Left ventricle myocardium superior (tissue), 1 donor: Measurements from ENCODE around the gene SPEF1. TPM values are rescaled to one million over a fixed set of nuclear protein-coding genes. Genes with fewer than 3 reads are reported as not detected.

Experiments
- ATAC-seq: fragments of 200-7000 bp; cut with Tn5 transposase; one replicate; pipeline ENCODE4 v1.9.1; 2020; ENCODE audit warnings: mild to moderate bottlenecking, moderate library complexity
- DNase-seq: peaks from one replicate; pipeline ENCODE4 v3.0.0-alpha.2; 2020
- intact Hi-C: fragments of 100-400 bp; cut with micrococcal nuclease; formaldehyde crosslinking; loops from one replicate; pipeline ENCODE4 v1.11.0; 2022
- total RNA-seq: library from RNA; stranded (reverse); fragmentation: NEBNext Ultra II Directional; extraction: Animal tissue kit (Norgen Biotek cat#: 25700); gene quantifications from one replicate; pipeline ENCODE4 v1.2.1, GENCODE V29; 2021
- donor health status: DM: no; HTN: yes; CAD: no; lungs with severe emphysema.

Gene SPEF1
- total RNA-seq, 1 donor from 2014 or later, result not detected

GRCh38 chr20:3740615-3741301 lies 40.5 kb downstream of the SPEF1 start:
- DNase-seq (no peak), ATAC-seq (no peak)
- intact Hi-C loops, result no loop called here

GRCh38 chr20:3739926-3740451 lies 41.3 kb downstream of the SPEF1 start:
- no peak for ATAC-seq
- DNase-seq, result no peak
- intact Hi-C loops, result no loop called here

DNA sequence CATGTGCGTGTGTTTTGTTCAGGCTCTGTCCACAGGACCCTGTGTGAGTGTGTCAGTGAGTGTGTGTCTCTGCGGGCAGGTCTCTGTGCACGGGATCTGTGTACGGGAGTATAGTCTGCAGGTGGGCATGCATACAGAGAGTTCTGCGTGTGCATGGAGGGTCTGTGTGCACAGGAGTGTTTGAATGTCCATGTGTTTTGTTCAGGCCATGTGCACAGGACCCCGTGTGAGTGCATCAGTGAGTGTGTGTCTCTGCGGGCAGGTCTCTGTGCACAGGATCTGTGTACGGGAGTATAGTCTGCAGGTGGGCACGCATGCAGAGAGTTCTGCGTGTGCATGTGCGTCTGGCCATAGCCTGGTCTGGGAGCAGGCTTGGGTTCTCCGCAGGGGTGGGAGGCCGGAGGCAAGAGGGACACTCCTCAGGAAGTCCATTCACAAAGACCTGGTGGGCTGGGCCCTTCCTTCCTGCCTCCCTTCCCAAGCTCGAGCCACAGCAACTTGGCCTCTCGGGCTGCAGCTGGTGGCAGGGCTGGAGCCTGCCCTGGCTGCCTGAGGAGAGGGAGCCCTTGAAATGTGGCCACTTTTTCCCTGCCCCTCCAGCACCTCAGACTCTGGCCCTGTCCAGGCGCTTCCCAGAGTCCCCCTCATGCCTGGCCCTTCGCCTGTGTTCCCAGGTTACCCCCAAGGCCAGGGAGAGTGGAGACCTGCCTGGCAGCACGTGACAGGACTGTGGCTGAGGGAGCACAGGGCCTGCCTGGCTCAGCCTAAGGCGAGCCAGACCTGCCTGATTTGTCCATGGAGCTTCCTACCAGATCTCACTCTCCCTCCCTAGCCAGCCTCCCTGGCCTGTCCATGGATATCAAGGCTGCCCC lies 42.0 kb downstream of the SPEF1 start:
- intact Hi-C loops, result no loop called here
- peak; percentile 73 for ATAC-seq
- no peak for DNase-seq

DNA sequence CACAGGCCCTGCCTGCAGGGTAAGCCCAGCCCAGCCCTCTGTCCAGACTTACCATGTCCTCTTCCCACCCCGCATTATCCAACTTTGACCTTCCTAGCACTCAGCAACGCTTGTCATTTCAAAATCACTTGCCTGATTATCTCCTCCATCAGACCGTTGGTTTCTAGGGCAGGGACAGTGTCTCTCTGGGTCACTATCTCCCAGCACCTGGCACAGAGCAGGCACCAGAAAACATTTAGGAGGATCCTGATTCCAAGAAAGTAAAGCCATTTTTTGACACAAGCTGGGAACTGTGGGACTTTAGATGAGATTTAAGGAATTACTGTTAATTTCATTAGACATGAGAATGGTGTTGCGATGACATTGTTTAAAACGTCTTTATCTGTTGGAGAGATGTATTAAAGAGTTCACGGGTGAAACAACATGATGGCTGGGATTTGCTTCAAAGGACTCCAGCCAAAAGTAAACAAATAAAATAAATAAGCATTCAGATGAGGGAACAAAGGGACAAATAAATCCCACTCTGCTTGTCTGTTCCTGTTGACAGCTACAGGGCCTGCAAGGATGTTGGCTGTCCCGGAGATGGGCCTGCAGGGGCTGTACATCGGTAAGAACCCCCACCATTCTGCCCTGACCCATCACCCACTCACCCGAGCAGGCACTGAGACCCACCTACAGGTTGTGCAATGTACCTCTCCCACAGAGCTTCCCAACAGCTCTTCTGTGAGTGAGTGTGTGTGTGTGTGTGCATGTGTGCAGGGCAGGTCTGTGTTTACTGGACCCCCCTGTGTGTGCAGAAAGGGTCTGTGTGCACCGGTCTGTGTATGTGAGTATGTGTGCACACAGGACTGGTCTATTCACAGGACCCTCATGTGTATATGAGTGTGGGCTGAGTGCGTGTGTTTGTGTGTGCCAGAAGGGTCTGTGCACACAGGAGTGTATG lies 42.9 kb downstream of the SPEF1 start:
- ATAC-seq (no peak), DNase-seq (peak; percentile 7)
- intact Hi-C loops, result no loop called here

DNA sequence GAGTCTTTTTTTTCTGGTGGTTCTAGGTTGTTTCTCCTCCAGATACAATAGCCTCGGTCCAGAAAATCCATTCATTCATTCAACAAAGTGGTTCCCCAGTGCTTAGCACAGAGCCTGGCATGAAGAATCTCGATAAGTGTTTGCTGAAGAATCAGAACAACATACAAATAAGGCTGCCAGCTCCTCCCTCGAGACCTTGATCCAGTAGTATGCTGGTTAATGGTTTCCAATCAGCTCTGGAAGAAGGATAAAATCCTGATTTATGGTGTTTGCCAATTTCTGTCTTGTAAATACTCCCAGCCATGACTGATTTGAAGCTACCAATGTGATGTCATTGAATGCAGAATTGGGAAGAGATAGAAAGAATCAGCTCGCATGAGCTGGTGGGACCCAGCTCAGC lies 45.5 kb downstream of the SPEF1 start:
- intact Hi-C loops, result no loop called here
- no peak for ATAC-seq
- DNase-seq, result no peak

GRCh38 chr20:3734111-3734843 lies 47.0 kb downstream of the SPEF1 start:
- intact Hi-C loops, result no loop called here
- ATAC-seq (peak; percentile 54), DNase-seq (peak; percentile 57)

- intact Hi-C loops, result no loop called here
- DNase-seq, result peak; percentile 28
Observed at GRCh38 chr20:3733119-3733995, 47.9 kb downstream of the SPEF1 start.

GRCh38 chr20:3732327-3733118 lies 48.7 kb downstream of the SPEF1 start, which contains the start of gene HSPA12B:
Gene HSPA12B, plus strand, starts transcription at chr20:3732685. Its CDS starts 5,990 bp downstream, at chr20:3738675.
- ATAC-seq (peak; percentile 44), DNase-seq (peak; percentile 50)
- intact Hi-C loops, result no loop called here

More at GRCh38 chr20:3733119-3733995, 47.9 kb downstream of the SPEF1 start:
- ATAC-seq, result peak; percentile 15

GRCh38 chr20:3731944-3732326 lies 49.3 kb downstream of the SPEF1 start:
- DNase-seq, result no peak
- no peak for ATAC-seq
- intact Hi-C loops, result no loop called here

GRCh38 chr20:3730803-3731672 lies 50.2 kb downstream of the SPEF1 start:
- no peak for ATAC-seq
- intact Hi-C loops, result no loop called here
- DNase-seq, result no peak

DNA sequence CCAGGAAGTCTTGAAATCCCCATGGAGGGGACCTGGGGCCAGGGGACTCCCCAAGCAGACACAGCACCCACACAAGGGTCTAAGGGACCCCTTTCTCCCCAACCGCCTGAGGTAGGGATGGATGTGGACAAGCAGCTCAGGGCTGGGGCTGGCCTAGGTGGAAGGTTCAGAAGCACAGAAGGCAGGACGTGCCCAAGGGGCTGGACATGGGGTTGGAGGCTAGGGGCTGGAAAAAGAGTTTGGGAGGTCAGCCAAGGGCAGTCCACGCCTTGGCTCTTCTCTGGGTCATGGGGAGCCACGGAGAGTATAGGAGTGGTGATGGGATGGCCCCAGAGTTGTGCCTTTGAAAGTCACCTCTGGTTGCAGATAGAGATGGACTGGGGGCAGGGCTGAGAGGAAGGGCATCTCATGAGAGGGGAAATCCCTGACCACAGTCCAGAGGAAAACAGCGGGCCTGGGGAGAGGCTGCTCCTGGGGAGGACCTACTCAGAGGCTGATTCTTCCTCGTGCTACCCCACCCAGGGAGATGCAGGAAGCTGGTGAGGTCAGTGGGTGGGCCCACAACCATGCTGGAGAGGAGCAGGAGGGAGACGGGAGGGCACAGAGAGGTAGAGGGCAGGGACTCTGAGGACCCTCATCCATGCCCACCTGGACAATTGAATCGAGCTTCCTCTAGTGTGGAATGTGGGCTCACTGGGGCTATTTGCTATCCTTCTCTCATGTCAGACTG lies 51.3 kb downstream of the SPEF1 start:
- ATAC-seq (peak; percentile 42), DNase-seq (peak; percentile 15)
- intact Hi-C loops, result no loop called here

DNA sequence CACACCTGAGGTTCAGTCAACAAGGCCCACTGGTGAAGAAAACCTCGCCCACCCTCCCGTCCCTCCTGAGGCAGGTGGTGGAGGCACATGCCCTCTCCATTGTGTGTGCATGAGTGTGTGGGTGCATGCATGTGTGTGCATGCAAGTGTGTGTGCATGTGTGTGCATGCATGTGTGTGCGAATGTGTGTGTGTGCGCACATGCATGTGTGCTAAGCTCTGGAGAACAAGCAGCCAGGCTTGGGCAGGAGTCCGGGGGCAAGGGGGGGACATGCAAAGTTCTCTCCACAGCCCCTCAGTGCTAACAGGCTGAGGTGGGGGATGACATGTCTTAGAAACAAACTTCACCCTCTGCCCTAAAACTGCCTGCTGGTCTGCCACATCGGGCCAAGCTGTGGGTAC lies 51.9 kb downstream of the SPEF1 start:
- ATAC-seq, result no peak
- intact Hi-C loops, result no loop called here
- no peak for DNase-seq

GRCh38 chr20:3728876-3729275 lies 52.4 kb downstream of the SPEF1 start:
- no peak for ATAC-seq
- no peak for DNase-seq
- intact Hi-C loops, result no loop called here

- DNase-seq, result no peak
- ATAC-seq, result no peak
- intact Hi-C loops, result no loop called here
Observed at GRCh38 chr20:3728354-3728753, 52.9 kb downstream of the SPEF1 start.
